IMR-90 (cell line): ENCODE results near the gene EFNA5. TPM values are rescaled to one million over a fixed set of nuclear protein-coding genes. Genes with fewer than 3 reads are reported as not detected.

Experiments
- ATAC-seq: fragments of 200-7000 bp; cut with Tn5 transposase; 2 replicates; pipeline ENCODE4 v1.9.1; 2020; ENCODE audit warnings: low read depth, mild to moderate bottlenecking, moderate library complexity
- BruUV-seq: library from RNA; stranded (reverse); fragments of 400-500 nt; replicated peaks from 2 replicates; lab custom pipeline; 2021; lab: Mats Ljungman, UMichigan
- CTCF ChIA-PET: fragments of 300-600 bp; formaldehyde crosslinking; extraction: SDS; loops from one replicate; lab custom pipeline; 2021; ENCODE audit warnings: antibody characterized with exemption; lab: Yijun Ruan, JAX
- POLR2A ChIA-PET: fragments of 300-600 bp; sonication (Branson Sonifier 250); formaldehyde crosslinking; loops from one replicate; lab custom pipeline; 2022; ENCODE audit warnings: antibody characterized with exemption; ENCODE audit not compliant: unreplicated experiment; lab: Charles Lee
- DNase-seq: peaks from one replicate; pipeline ENCODE4 v3.0.0; 2013
- H2AFZ ChIP-seq: replicated peaks from 2 replicates; pipeline ENCODE3; 2013; ENCODE audit warnings: low read length, mild to moderate bottlenecking; ENCODE audit not compliant: poor library complexity
- H2AK5ac ChIP-seq: 2 replicates; pipeline ENCODE4 v1.6.1; 2013; ENCODE audit warnings: low read depth, low read length, inconsistent platforms
- H2AK9ac ChIP-seq: replicated peaks from 2 replicates; pipeline ENCODE3; 2013; ENCODE audit warnings: mild to moderate bottlenecking, low read depth, low read length, moderate library complexity; ENCODE audit not compliant: poor library complexity
- H2BK120ac ChIP-seq: 2 replicates; pipeline ENCODE4 v1.6.1; 2013; ENCODE audit warnings: low read depth, low read length, inconsistent platforms
- H2BK15ac ChIP-seq: 3 replicates; pipeline ENCODE4 v1.6.1; 2013; ENCODE audit warnings: low read depth, low read length, inconsistent platforms
- H2BK20ac ChIP-seq: 2 replicates; pipeline ENCODE4 v1.6.1; 2013; ENCODE audit warnings: low read depth, mild to moderate bottlenecking, inconsistent platforms, low read length, moderate library complexity
- H2BK5ac ChIP-seq: 2 replicates; pipeline ENCODE4 v1.6.1; 2013; ENCODE audit warnings: mild to moderate bottlenecking, low read depth, low read length, inconsistent platforms; ENCODE audit not compliant: poor library complexity, severe bottlenecking
- H3K14ac ChIP-seq: replicated peaks from 2 replicates; pipeline ENCODE4 v1.6.1; 2013; ENCODE audit warnings: low read depth, low read length, inconsistent platforms
- H3K18ac ChIP-seq: 2 replicates; pipeline ENCODE4 v1.6.1; 2013; ENCODE audit warnings: low read depth, low read length, control low read depth
- H3K23ac ChIP-seq: 2 replicates; pipeline ENCODE4 v1.6.1; 2013; ENCODE audit warnings: low read depth, low read length, inconsistent platforms
- H3K27ac ChIP-seq: 2 replicates; pipeline ENCODE4 v1.5.1; 2013; ENCODE audit warnings: mild to moderate bottlenecking, control low read depth, low read length; ENCODE audit not compliant: insufficient read depth
- H3K27me3 ChIP-seq: 2 replicates; pipeline ENCODE4 v1.6.1; 2013; ENCODE audit warnings: low read length; ENCODE audit not compliant: control insufficient read depth, insufficient read depth
- H3K36me3 ChIP-seq: 2 replicates; pipeline ENCODE4 v1.6.1; 2013; ENCODE audit warnings: low read length, mixed read lengths; ENCODE audit not compliant: control insufficient read depth, insufficient read depth
- H3K4ac ChIP-seq: 2 replicates; pipeline ENCODE4 v1.6.1; 2013; ENCODE audit warnings: low read depth, low read length, inconsistent platforms
- H3K4me1 ChIP-seq: 2 replicates; pipeline ENCODE4 v1.6.1; 2013; ENCODE audit warnings: low read length, mixed read lengths; ENCODE audit not compliant: control insufficient read depth, insufficient read depth
- H3K4me2 ChIP-seq: 2 replicates; pipeline ENCODE4 v1.6.1; 2013; ENCODE audit warnings: low read depth, mild to moderate bottlenecking, control low read depth, low read length, moderate library complexity
- H3K4me3 ChIP-seq: 2 replicates; pipeline ENCODE4 v1.5.1; 2013; ENCODE audit warnings: low read depth, mild to moderate bottlenecking, control low read depth, low read length, moderate library complexity; ENCODE audit not compliant: insufficient read depth
- H3K56ac ChIP-seq: 2 replicates; pipeline ENCODE4 v1.6.1; 2013; ENCODE audit warnings: low read length, inconsistent platforms; ENCODE audit not compliant: insufficient read depth; ENCODE audit errors: extremely low read depth
- H3K79me1 ChIP-seq, 2 experiments: 2 replicates each; pipeline ENCODE4 v1.6.1; 2013; ENCODE audit warnings: low read length in 2 of 2, inconsistent platforms in 1 of 2, low read depth in 1 of 2
- H3K9ac ChIP-seq: 2 replicates; pipeline ENCODE4 v1.6.1; 2013; ENCODE audit warnings: low read depth, low read length, control low read depth
- H3K9me1 ChIP-seq: 2 replicates; pipeline ENCODE4 v1.6.1; 2013; ENCODE audit warnings: low read length, inconsistent platforms; ENCODE audit not compliant: insufficient read depth
- H3K9me3 ChIP-seq: 2 replicates; pipeline ENCODE4 v1.6.1; 2013; ENCODE audit warnings: low read length; ENCODE audit not compliant: control insufficient read depth, insufficient read depth
- H4K20me1 ChIP-seq: 2 replicates; pipeline ENCODE4 v1.6.1; 2013; ENCODE audit warnings: low read length, inconsistent platforms; ENCODE audit not compliant: insufficient read depth
- H4K5ac ChIP-seq: 2 replicates; pipeline ENCODE4 v1.6.1; 2013; ENCODE audit warnings: mild to moderate bottlenecking, low read depth, low read length, control low read depth
- H4K8ac ChIP-seq, 2 experiments: 2 replicates each; pipeline ENCODE4 v1.6.1; 2013; ENCODE audit warnings: low read depth in 2 of 2, low read length in 2 of 2, control low read depth in 1 of 2, inconsistent platforms in 1 of 2
- H4K91ac ChIP-seq: 2 replicates; pipeline ENCODE4 v1.6.1; 2013; ENCODE audit warnings: low read depth, low read length, inconsistent platforms; ENCODE audit not compliant: insufficient read depth
- RCOR1 ChIP-seq: IDR thresholded peaks from 2 replicates; pipeline ENCODE4 v1.6.1; 2012; ENCODE audit warnings: mild to moderate bottlenecking, low read length, improper control_type of control experiment; ENCODE audit not compliant: insufficient replicate concordance
- dilution Hi-C: fragments of 300-500 bp; cut with HindIII; formaldehyde crosslinking; loops from one replicate; pipeline ENCODE4 v1.14.3; 2018; ENCODE audit warnings: low sequenced_read_pairs; ENCODE audit not compliant: unreplicated experiment
- in situ Hi-C: fragments of 300-500 bp; cut with MboI; formaldehyde crosslinking; loops from 3 replicates; pipeline ENCODE4 v1.14.3; 2019; ENCODE audit warnings: low sequenced_read_pairs, inconsistent platforms, mixed read lengths
- intact Hi-C: fragments of 100-400 bp; cut with micrococcal nuclease; formaldehyde crosslinking; loops from 2 replicates; pipeline ENCODE4 v1.10.0; 2022
- polyA plus RNA-seq, 3 experiments: library from polyadenylated mRNA; depleted of rRNA; stranded (reverse); fragments of >200 nt; gene quantifications; 2 replicates each; pipeline ENCODE4 v1.2.3, GENCODE V29; 2012; ENCODE audit warnings: low replicate concordance in 1 of 3
- total RNA-seq: library from RNA; depleted of rRNA; stranded (reverse); fragments of >200 nt; gene quantifications from 2 replicates; pipeline ENCODE4 v1.2.3, GENCODE V29; 2012

The EFNA5 gene
- total and polyA plus RNA-seq, 2 of the 4 experiments (the other 2 are of a cell fraction), result 1.5 to 1.6 TPM

GRCh38 chr5:107680099-107680498, 9.4 kb upstream of the EFNA5 start:
- H2AK9ac ChIP-seq, result no peak overlapping the region

More at GRCh38 chr5:107680099-107680498, 9.4 kb upstream of the EFNA5 start:
- ATAC-seq, result no peak
- no peak overlapping the region for H2BK120ac ChIP-seq
- H3K14ac ChIP-seq, result no peak overlapping the region
- CTCF ChIA-PET, result interaction anchor here (0.6 kb wide), 1 partner anchor 1224 kb away, joined by 4 read pairs; no protein-coding TSS in a partner anchor
- no peak overlapping the region for H2BK20ac ChIP-seq
- dilution Hi-C loops (no loop called here), intact Hi-C loops (no loop called here), in situ Hi-C loops (no loop called here)
- no peak for DNase-seq
- H4K20me1 ChIP-seq, result no peaks in the 10 kb centered on the region
- no peak for TF ChIP-seq RCOR1
- no peaks in the 10 kb centered on the region for H3K36me3 ChIP-seq
- no peak overlapping the region for H4K5ac ChIP-seq
- H2BK15ac ChIP-seq, result no peak overlapping the region
- no peak overlapping the region for H3K18ac ChIP-seq
- no peak overlapping the region for H2AK5ac ChIP-seq
- no peaks in the 10 kb centered on the region for H3K4me1 ChIP-seq
- no peak overlapping the region for H4K91ac ChIP-seq
- no peak overlapping the region for H3K4me2 ChIP-seq
- no peaks in the 10 kb centered on the region for H3K9me1 ChIP-seq
- POLR2A ChIA-PET, result no interaction called here
- no peaks in the 10 kb centered on the region for H3K79me1 ChIP-seq
- H3K9me3 ChIP-seq, result no peaks in the 10 kb centered on the region
- no peak overlapping the region for H3K27ac ChIP-seq
- no peak overlapping the region for H3K4me3 ChIP-seq
- H3K9ac ChIP-seq, result no peak overlapping the region
- BruUV-seq, result no TSS peak
- H4K8ac ChIP-seq, result no peak overlapping the region
- no peak overlapping the region for H2BK5ac ChIP-seq
- no peak overlapping the region for H3K4ac ChIP-seq
- no peak overlapping the region for H3K56ac ChIP-seq
- no peak overlapping the region for H2AFZ ChIP-seq
- no peak overlapping the region for H3K23ac ChIP-seq
- H3K27me3 ChIP-seq, result peaks cover 2% of the 10 kb centered on the region; the same call in 1 of the 2 replicates
